ENCODE results near the gene UBTD2. TPM values are rescaled to one million over a fixed set of nuclear protein-coding genes. Genes with fewer than 3 reads are reported as not detected.
A peak's percentile ranks its signal among the peaks of the same experiment; 100 is the strongest.

UBTD2 gene
- polyA plus RNA-seq, 3 donors = 2.3 to 3.2 (median 2.6) TPM

GRCh38 chr5:172189693-172190296, 93.8 kb downstream of the UBTD2 start:
- peaks cover 11 to 18% of the 10 kb centered on the region in 2 donors for H3K36me3 Mint-ChIP-seq
- Histone ChIP-seq H3K27me3 (ENCODE audit: control insufficient read depth in 2 of 2, insufficient read depth in 2 of 2, low read length in 2 of 2) (no peaks in the 10 kb centered on the region), H3K4me3 (replicated peaks in 1 of 3; ENCODE audit: low read depth in 2 of 3, low read length in 3 of 3) (no peak overlapping the region), H3K79me2 (ENCODE audit: insufficient read depth, low read length) (peaks cover 31% of the 10 kb centered on the region), H4K20me1 (ENCODE audit: insufficient read depth, low read length) (peaks cover 35% of the 10 kb centered on the region), H2AFZ (ENCODE audit: insufficient read depth, low read depth, low read length, poor library complexity, severe bottlenecking) (no peak overlapping the region), H3K9me3 (replicated peaks in 1 of 2; ENCODE audit: control insufficient read depth in 1 of 2, insufficient read depth in 1 of 2, low read length in 2 of 2) (no peaks in the 10 kb centered on the region), H3K9ac (ENCODE audit: insufficient read depth, low read length, poor library complexity, severe bottlenecking) (no peak overlapping the region), H3K4me1 (ENCODE audit: control insufficient read depth in 1 of 2, insufficient read depth in 2 of 2, low read length in 2 of 2) (peaks cover 19 to 23% of the 10 kb centered on the region in 2 donors), H3K36me3 (replicated peaks in 1 of 2; ENCODE audit: control insufficient read depth in 1 of 2, insufficient read depth in 2 of 2, low read length in 2 of 2) (no peaks in the 10 kb centered on the region), H3K27ac (ENCODE audit: low read depth in 1 of 2, low read length in 2 of 2) (no peak overlapping the region), H3K4me2 (replicated peaks; ENCODE audit: extremely low read depth, low read length, poor library complexity, severe bottlenecking) (no peak overlapping the region)
- TF ChIP-seq, protein P1, sequence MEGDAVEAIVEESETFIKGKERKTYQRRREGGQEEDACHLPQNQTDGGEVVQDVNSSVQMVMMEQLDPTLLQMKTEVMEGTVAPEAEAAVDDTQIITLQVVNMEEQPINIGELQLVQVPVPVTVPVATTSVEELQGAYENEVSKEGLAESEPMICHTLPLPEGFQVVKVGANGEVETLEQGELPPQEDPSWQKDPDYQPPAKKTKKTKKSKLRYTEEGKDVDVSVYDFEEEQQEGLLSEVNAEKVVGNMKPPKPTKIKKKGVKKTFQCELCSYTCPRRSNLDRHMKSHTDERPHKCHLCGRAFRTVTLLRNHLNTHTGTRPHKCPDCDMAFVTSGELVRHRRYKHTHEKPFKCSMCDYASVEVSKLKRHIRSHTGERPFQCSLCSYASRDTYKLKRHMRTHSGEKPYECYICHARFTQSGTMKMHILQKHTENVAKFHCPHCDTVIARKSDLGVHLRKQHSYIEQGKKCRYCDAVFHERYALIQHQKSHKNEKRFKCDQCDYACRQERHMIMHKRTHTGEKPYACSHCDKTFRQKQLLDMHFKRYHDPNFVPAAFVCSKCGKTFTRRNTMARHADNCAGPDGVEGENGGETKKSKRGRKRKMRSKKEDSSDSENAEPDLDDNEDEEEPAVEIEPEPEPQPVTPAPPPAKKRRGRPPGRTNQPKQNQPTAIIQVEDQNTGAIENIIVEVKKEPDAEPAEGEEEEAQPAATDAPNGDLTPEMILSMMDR (IDR thresholded peaks at IDR 0.05) = no peak
- peaks cover 14% of the 10 kb centered on the region for H3K4me1 Mint-ChIP-seq
- 92% methylated on average over 2 of the region's 3 CpGs for WGBS (ENCODE audit: insufficient coverage)
- H3K27me3 Mint-ChIP-seq (ENCODE audit: low read depth in 3 of 3) = peaks cover 0 to 5% (median 1%) of the 10 kb centered on the region in 3 donors
- no peak overlapping the region for H3K4me3 Mint-ChIP-seq
- peak overlapping the region in 1 of 7 donors; percentile 63 for H3K27ac Mint-ChIP-seq
- peaks cover 0 to 4% (median 0%) of the 10 kb centered on the region in 7 donors for H3K9me3 Mint-ChIP-seq
- DNase-seq = no peak
- intact Hi-C loops (cut with micrococcal nuclease) = loop anchor here (2.0 to 5.0 kb wide), 6 partner anchors 15 to 93 kb away; partner anchors contain the start of gene UBTD2 (in 2 of the 2)

DNA sequence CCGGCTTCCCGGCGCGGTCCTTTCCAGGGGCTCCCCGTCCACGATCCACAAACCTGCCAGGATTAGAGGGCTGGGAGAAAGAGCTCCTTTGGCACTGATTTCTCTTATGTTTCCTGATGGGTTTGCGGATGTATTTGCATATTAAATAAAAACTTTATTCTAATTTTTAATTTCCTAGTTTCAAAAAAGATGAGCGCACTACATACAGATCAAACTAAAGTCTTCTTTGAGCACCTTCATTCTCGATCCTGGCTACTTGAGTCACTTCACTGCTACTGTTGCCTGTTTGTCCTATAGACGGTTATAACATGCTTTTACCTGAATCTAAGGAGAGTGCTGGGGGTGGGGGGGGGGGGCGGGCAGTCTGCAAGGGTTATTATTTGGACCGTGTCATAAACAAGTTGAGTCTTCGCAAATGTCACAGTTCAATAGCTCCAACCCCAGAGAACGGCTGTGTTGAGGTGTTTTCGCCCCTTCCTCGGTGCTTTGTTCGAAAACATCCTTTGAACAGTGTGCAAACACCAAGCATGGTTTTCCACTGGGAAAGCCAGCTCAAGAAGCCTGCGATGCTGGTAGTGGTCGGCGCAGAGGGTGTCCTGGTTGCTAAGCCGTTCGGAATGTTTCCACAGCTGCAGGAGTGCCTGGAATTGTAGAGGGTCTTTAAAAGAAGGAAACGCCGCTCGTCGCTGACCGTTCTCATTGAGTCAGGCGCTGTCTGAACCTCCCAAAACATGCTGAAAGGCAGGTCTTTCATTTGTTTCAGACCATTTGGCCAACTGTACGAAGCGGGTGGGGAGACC, 94.5 kb downstream of the UBTD2 start:
- H2AFZ ChIP-seq (ENCODE audit: insufficient read depth, low read depth, low read length, poor library complexity, severe bottlenecking) = peak overlapping the region; percentile 71
- Mint-ChIP-seq H3K4me1 (peaks cover 21% of the 10 kb centered on the region), H3K27me3 (ENCODE audit: low read depth in 3 of 3) (peaks cover 0 to 5% (median 1%) of the 10 kb centered on the region in 3 donors), H3K4me3 (peak overlapping the region; percentile 90 to 100), H3K9me3 (peaks cover 0 to 4% (median 0%) of the 10 kb centered on the region in 7 donors), H3K27ac (peak overlapping the region in 2 of 7 donors; percentile 87 to 100), H3K36me3 (peaks cover 18 to 25% of the 10 kb centered on the region in 2 donors)
- intact Hi-C loops (cut with micrococcal nuclease) = loop anchor here (2.0 to 5.0 kb wide), 6 partner anchors 14 to 93 kb away; partner anchors contain the start of gene UBTD2 (in 2 of the 2)
- TF ChIP-seq, protein P1 (IDR thresholded peaks at IDR 0.05) = peak; percentile 42
- peak overlapping the region in 1 of 3 experiments; percentile 97 for H3K4me3 ChIP-seq (replicated peaks in 1 of 3; ENCODE audit: low read depth in 2 of 3, low read length in 3 of 3)
- H4K20me1 ChIP-seq (ENCODE audit: insufficient read depth, low read length) = peaks cover 42% of the 10 kb centered on the region
- no peaks in the 10 kb centered on the region for H3K9me3 ChIP-seq (replicated peaks in 1 of 2; ENCODE audit: control insufficient read depth in 1 of 2, insufficient read depth in 1 of 2, low read length in 2 of 2)
- peak overlapping the region in 1 of 2 donors; percentile 97 for H3K27ac ChIP-seq (ENCODE audit: low read depth in 1 of 2, low read length in 2 of 2)
- no peak for DNase-seq
- H3K36me3 ChIP-seq (replicated peaks in 1 of 2; ENCODE audit: control insufficient read depth in 1 of 2, insufficient read depth in 2 of 2, low read length in 2 of 2) = peaks cover 3% of the 10 kb centered on the region in 2 donors
- WGBS (ENCODE audit: insufficient coverage) = 74% methylated on average over 20 of the region's 30 CpGs
- H3K27me3 ChIP-seq (ENCODE audit: control insufficient read depth in 2 of 2, insufficient read depth in 2 of 2, low read length in 2 of 2) = no peaks in the 10 kb centered on the region
- peaks cover 26 to 30% of the 10 kb centered on the region in 2 donors for H3K4me1 ChIP-seq (ENCODE audit: control insufficient read depth in 1 of 2, insufficient read depth in 2 of 2, low read length in 2 of 2)
- H3K79me2 ChIP-seq (ENCODE audit: insufficient read depth, low read length) = peaks cover 38% of the 10 kb centered on the region
- H3K4me2 ChIP-seq (replicated peaks; ENCODE audit: extremely low read depth, low read length, poor library complexity, severe bottlenecking) = peak overlapping the region; percentile 80
- no peak overlapping the region for H3K9ac ChIP-seq (ENCODE audit: insufficient read depth, low read length, poor library complexity, severe bottlenecking)

Measured in CD14-positive monocyte (primary cell).